ENCODE data around the gene EPS8L3. TPM values are rescaled to one million over a fixed set of nuclear protein-coding genes. Genes with fewer than 3 reads are reported as not detected.

The EPS8L3 gene
- polyA plus RNA-seq, 4 donors = 0.24 to 1.00 (median 0.50) TPM

GRCh38 chr1:109794319-109795132 lies 30.8 kb upstream of the EPS8L3 start:
- DNase-seq (ENCODE audit: low read depth in 4 of 4, low spot score in 3 of 4) = no peak

- no peak for DNase-seq (ENCODE audit: low read depth in 4 of 4, low spot score in 3 of 4)
Observed at GRCh38 chr1:109793486-109794318, 30.0 kb upstream of the EPS8L3 start.

GRCh38 chr1:109793089-109793485 lies 29.4 kb upstream of the EPS8L3 start:
- DNase-seq (ENCODE audit: low read depth in 4 of 4, low spot score in 3 of 4) = no peak

GRCh38 chr1:109792056-109792831 lies 28.5 kb upstream of the EPS8L3 start:
- DNase-seq (ENCODE audit: low read depth in 4 of 4, low spot score in 3 of 4) = peak; percentile 72 to 89 (median 84)

- no peak for DNase-seq (ENCODE audit: low read depth in 4 of 4, low spot score in 3 of 4)
Observed at GRCh38 chr1:109791495-109792043, 27.8 kb upstream of the EPS8L3 start.

- no peak for DNase-seq (ENCODE audit: low read depth in 4 of 4, low spot score in 3 of 4)
Observed at GRCh38 chr1:109790735-109791494, 27.2 kb upstream of the EPS8L3 start.

- DNase-seq (ENCODE audit: low read depth in 4 of 4, low spot score in 3 of 4) = no peak
Observed at GRCh38 chr1:109790329-109790728, 26.6 kb upstream of the EPS8L3 start.

- DNase-seq (ENCODE audit: low read depth in 4 of 4, low spot score in 3 of 4) = no peak
Observed at GRCh38 chr1:109789551-109790180, 25.9 kb upstream of the EPS8L3 start.

GRCh38 chr1:109788695-109789521 lies 25.2 kb upstream of the EPS8L3 start:
- no peak for DNase-seq (ENCODE audit: low read depth in 4 of 4, low spot score in 3 of 4)

GRCh38 chr1:109787845-109788601 lies 24.3 kb upstream of the EPS8L3 start:
- no peak for DNase-seq (ENCODE audit: low read depth in 4 of 4, low spot score in 3 of 4)

GRCh38 chr1:109787211-109787844 lies 23.6 kb upstream of the EPS8L3 start:
- DNase-seq (ENCODE audit: low read depth in 4 of 4, low spot score in 3 of 4) = no peak

GRCh38 chr1:109786531-109787021 lies 22.9 kb upstream of the EPS8L3 start:
- DNase-seq (ENCODE audit: low read depth in 4 of 4, low spot score in 3 of 4) = no peak

- DNase-seq (ENCODE audit: low read depth in 4 of 4, low spot score in 3 of 4) = no peak
Observed at GRCh38 chr1:109786112-109786480, 22.4 kb upstream of the EPS8L3 start.

GRCh38 chr1:109785446-109786111 lies 21.9 kb upstream of the EPS8L3 start:
- DNase-seq (ENCODE audit: low read depth in 4 of 4, low spot score in 3 of 4) = no peak

- DNase-seq (ENCODE audit: low read depth in 4 of 4, low spot score in 3 of 4) = no peak
Observed at GRCh38 chr1:109784551-109785252, 21.0 kb upstream of the EPS8L3 start.

GRCh38 chr1:109783436-109783835 lies 19.7 kb upstream of the EPS8L3 start:
- DNase-seq (ENCODE audit: low read depth in 4 of 4, low spot score in 3 of 4) = peak in 1 of 4 donors; percentile 51

Data from right renal pelvis (tissue), 4 donors.